ENCODE data around the gene NODAL.

NODAL gene

GRCh38 chr10:70432561-70433263 is 8.8 kb downstream of the NODAL start:
- H3K36me3 ChIP-seq (ENCODE audit: control insufficient read depth, insufficient read depth, low read length) = peaks cover 7% of the 10 kb centered on the region
- peaks cover 3% of the 10 kb centered on the region for H3K27me3 ChIP-seq (ENCODE audit: control insufficient read depth, insufficient read depth, low read length, poor library complexity, severe bottlenecking)
- no peaks in the 10 kb centered on the region for H3K9me3 ChIP-seq (ENCODE audit: control insufficient read depth, low read length)
- 92% methylated on average over 6 of the region's 6 CpGs for WGBS, 2 experiments
- no peak overlapping the region for H3K27ac ChIP-seq (ENCODE audit: insufficient read depth, low read depth, low read length, poor library complexity, severe bottlenecking)
- H3K4me3 ChIP-seq (ENCODE audit: insufficient read depth, low read depth, low read length) = no peak overlapping the region
- peaks cover 7% of the 10 kb centered on the region for H3K4me1 ChIP-seq (ENCODE audit: control insufficient read depth, insufficient read depth, low read length)

DNA sequence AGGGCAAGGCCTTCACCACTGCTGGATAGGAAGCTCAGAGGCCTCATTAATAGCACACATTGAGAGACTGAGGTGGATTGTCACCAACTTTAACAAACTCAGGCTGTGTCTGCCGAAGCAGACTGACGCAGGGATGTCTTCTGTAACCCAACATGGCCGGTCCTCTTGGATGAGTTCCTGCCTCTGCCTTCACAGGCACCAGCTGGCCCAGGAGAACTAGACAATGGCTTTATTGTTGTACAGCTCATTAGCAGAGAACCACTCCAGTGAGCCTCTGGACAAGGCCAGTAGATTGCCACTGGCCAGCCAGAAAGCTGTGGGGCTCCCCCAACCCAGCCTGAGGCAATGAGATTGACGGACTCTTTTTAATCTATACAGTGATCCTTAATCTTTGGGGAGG is 9.4 kb downstream of the NODAL start:
- 90 to 97% methylated on average over 4 of the region's 4 CpGs for WGBS, 2 experiments
- no peaks in the 10 kb centered on the region for H3K27me3 ChIP-seq (ENCODE audit: control insufficient read depth, insufficient read depth, low read length, poor library complexity, severe bottlenecking)
- peaks cover 13% of the 10 kb centered on the region for H3K36me3 ChIP-seq (ENCODE audit: control insufficient read depth, insufficient read depth, low read length)

DNA sequence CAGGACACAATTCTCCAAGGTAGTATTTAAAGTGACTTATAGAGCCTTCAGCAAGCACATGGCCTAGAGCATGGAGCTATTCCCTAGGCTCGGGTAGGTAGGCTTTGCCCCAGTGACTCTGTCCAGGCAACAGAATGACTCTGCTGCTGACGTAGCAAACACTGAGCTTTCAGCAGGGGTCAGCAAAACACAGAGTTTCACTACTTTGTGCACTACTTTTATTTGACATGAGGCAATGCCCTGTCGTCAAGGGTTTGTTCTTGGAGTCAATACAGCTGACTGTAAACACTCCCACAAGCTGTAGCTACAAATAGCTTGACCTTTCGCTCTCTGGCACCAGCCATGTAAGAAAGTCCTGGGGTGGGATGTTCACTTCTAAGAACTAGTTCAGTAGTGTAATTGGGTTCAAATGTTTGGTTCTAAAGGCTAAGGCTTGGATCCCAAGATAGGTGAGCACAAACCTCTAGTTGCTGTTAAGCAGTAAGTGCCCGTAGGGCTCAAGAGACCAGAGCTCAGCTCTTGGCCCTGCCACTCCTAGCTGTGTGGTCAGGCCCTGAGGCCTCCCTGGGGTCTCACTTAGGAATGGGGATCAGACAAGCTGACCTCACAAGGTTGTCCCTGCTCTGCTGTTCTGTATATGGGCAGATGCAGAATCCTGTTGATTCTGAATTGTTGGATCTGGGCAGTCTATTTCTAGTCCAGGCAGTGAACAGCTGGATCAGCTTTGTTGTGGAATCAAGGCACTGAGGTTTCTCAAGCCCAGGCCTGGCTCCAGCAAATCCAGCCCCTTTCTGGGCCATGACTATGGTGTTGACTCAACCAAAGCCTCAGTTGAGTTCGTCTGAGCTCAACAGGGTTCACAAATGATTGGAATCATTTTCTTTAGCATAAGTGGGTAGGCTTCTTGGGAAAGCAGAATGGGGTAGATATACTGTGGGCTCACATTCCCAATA is 10.7 kb downstream of the NODAL start:
- Histone ChIP-seq H3K4me1 (ENCODE audit: control insufficient read depth, insufficient read depth, low read length) (peaks cover 7% of the 10 kb centered on the region), H3K9me3 (ENCODE audit: control insufficient read depth, low read length) (no peaks in the 10 kb centered on the region), H3K36me3 (ENCODE audit: control insufficient read depth, insufficient read depth, low read length) (peaks cover 23% of the 10 kb centered on the region), H3K27me3 (ENCODE audit: control insufficient read depth, insufficient read depth, low read length, poor library complexity, severe bottlenecking) (no peaks in the 10 kb centered on the region), H3K4me3 (ENCODE audit: insufficient read depth, low read depth, low read length) (no peak overlapping the region), H3K27ac (ENCODE audit: insufficient read depth, low read depth, low read length, poor library complexity, severe bottlenecking) (peak overlapping the region; percentile 6)
- WGBS, 2 experiments = 83 to 86% methylated on average over 6 of the region's 6 CpGs

More for the DNA sequence above, 9.4 kb downstream of the NODAL start:
- Histone ChIP-seq H3K4me3 (ENCODE audit: insufficient read depth, low read depth, low read length) (no peak overlapping the region), H3K27ac (ENCODE audit: insufficient read depth, low read depth, low read length, poor library complexity, severe bottlenecking) (no peak overlapping the region), H3K9me3 (ENCODE audit: control insufficient read depth, low read length) (no peaks in the 10 kb centered on the region), H3K4me1 (ENCODE audit: control insufficient read depth, insufficient read depth, low read length) (peaks cover 7% of the 10 kb centered on the region)

DNA sequence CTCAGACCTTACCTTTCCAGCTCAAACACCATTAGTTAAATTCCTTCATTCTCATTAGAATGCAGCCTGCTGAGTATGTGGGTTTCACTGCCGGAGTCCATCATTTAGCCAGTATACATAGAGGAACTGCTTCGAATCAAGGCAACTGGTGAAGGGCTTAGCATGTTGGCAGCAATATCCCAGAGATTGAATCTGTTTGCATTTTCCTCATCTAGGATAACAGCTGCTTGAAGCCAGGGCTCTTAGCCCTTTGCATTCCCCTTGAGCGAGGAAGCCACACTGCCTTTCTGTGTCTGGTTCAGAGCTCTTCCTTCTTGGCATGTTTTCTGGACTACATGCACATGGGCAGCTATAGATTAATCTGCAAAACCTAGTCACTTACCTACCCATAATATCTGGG is 14.7 kb downstream of the NODAL start:
- no peaks in the 10 kb centered on the region for H3K9me3 ChIP-seq (ENCODE audit: control insufficient read depth, low read length)
- no peak overlapping the region for H3K27ac ChIP-seq (ENCODE audit: insufficient read depth, low read depth, low read length, poor library complexity, severe bottlenecking)
- no peak overlapping the region for H3K4me3 ChIP-seq (ENCODE audit: insufficient read depth, low read depth, low read length)
- H3K36me3 ChIP-seq (ENCODE audit: control insufficient read depth, insufficient read depth, low read length) = peaks cover 39% of the 10 kb centered on the region
- H3K27me3 ChIP-seq (ENCODE audit: control insufficient read depth, insufficient read depth, low read length, poor library complexity, severe bottlenecking) = no peaks in the 10 kb centered on the region
- peaks cover 7% of the 10 kb centered on the region for H3K4me1 ChIP-seq (ENCODE audit: control insufficient read depth, insufficient read depth, low read length)
- 90 to 91% methylated on average over 3 of the region's 3 CpGs for WGBS, 2 experiments

GRCh38 chr10:70425096-70425495 is 16.4 kb downstream of the NODAL start:
- WGBS, 2 experiments = 94 to 98% methylated on average over 3 of the region's 3 CpGs

GRCh38 chr10:70424320-70424719 is 17.2 kb downstream of the NODAL start:
- no peaks in the 10 kb centered on the region for H3K27me3 ChIP-seq (ENCODE audit: control insufficient read depth, insufficient read depth, low read length, poor library complexity, severe bottlenecking)
- 97% methylated on average over 3 of the region's 3 CpGs for WGBS, 2 experiments
- H3K4me1 ChIP-seq (ENCODE audit: control insufficient read depth, insufficient read depth, low read length) = no peaks in the 10 kb centered on the region
- H3K4me3 ChIP-seq (ENCODE audit: insufficient read depth, low read depth, low read length) = no peak overlapping the region
- no peaks in the 10 kb centered on the region for H3K9me3 ChIP-seq (ENCODE audit: control insufficient read depth, low read length)
- H3K27ac ChIP-seq (ENCODE audit: insufficient read depth, low read depth, low read length, poor library complexity, severe bottlenecking) = no peak overlapping the region
- H3K36me3 ChIP-seq (ENCODE audit: control insufficient read depth, insufficient read depth, low read length) = peaks cover 59% of the 10 kb centered on the region

More at GRCh38 chr10:70425096-70425495, 16.4 kb downstream of the NODAL start:
- no peak overlapping the region for H3K4me3 ChIP-seq (ENCODE audit: insufficient read depth, low read depth, low read length)
- H3K36me3 ChIP-seq (ENCODE audit: control insufficient read depth, insufficient read depth, low read length) = peaks cover 52% of the 10 kb centered on the region
- H3K27me3 ChIP-seq (ENCODE audit: control insufficient read depth, insufficient read depth, low read length, poor library complexity, severe bottlenecking) = no peaks in the 10 kb centered on the region
- H3K4me1 ChIP-seq (ENCODE audit: control insufficient read depth, insufficient read depth, low read length) = no peaks in the 10 kb centered on the region
- H3K9me3 ChIP-seq (ENCODE audit: control insufficient read depth, low read length) = no peaks in the 10 kb centered on the region
- H3K27ac ChIP-seq (ENCODE audit: insufficient read depth, low read depth, low read length, poor library complexity, severe bottlenecking) = no peak overlapping the region

- Histone ChIP-seq H3K4me3 (ENCODE audit: insufficient read depth, low read depth, low read length) (no peak overlapping the region), H3K27me3 (ENCODE audit: control insufficient read depth, insufficient read depth, low read length, poor library complexity, severe bottlenecking) (no peaks in the 10 kb centered on the region), H3K4me1 (ENCODE audit: control insufficient read depth, insufficient read depth, low read length) (no peaks in the 10 kb centered on the region), H3K36me3 (ENCODE audit: control insufficient read depth, insufficient read depth, low read length) (peaks cover 27% of the 10 kb centered on the region), H3K27ac (ENCODE audit: insufficient read depth, low read depth, low read length, poor library complexity, severe bottlenecking) (no peak overlapping the region), H3K9me3 (ENCODE audit: control insufficient read depth, low read length) (no peaks in the 10 kb centered on the region)
- 96 to 97% methylated on average over 3 of the region's 3 CpGs for WGBS, 2 experiments
Observed at GRCh38 chr10:70418713-70419112, 22.8 kb downstream of the NODAL start.

DNA sequence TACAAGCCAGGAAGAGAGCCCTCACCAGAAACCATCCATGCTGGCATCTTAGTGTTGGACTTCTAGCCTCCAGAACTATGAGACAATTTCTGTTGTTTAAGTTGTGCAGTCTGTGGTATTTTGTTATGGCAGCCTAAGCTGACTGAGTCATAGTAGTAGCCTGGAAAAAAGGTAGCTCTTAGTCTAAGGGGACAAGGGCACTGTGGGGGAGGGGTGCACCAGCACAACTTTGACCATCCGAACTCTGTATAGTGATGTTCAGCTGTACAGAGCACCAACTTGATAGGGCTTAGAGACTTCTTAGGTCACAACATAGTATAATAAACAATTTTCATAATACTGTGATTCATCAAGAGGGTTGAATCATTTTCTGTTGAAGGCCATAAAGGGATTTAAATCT is 23.3 kb downstream of the NODAL start:
- no peak overlapping the region for H3K4me3 ChIP-seq (ENCODE audit: insufficient read depth, low read depth, low read length)
- peaks cover 27% of the 10 kb centered on the region for H3K36me3 ChIP-seq (ENCODE audit: control insufficient read depth, insufficient read depth, low read length)
- no peaks in the 10 kb centered on the region for H3K27me3 ChIP-seq (ENCODE audit: control insufficient read depth, insufficient read depth, low read length, poor library complexity, severe bottlenecking)
- H3K27ac ChIP-seq (ENCODE audit: insufficient read depth, low read depth, low read length, poor library complexity, severe bottlenecking) = no peak overlapping the region
- no peaks in the 10 kb centered on the region for H3K9me3 ChIP-seq (ENCODE audit: control insufficient read depth, low read length)
- no peaks in the 10 kb centered on the region for H3K4me1 ChIP-seq (ENCODE audit: control insufficient read depth, insufficient read depth, low read length)
- 95% methylated on average over 1 of the region's 1 CpG; no CpG with 5 or more reads in 1 of the 2 experiments for WGBS, 2 experiments

- Histone ChIP-seq H3K4me1 (ENCODE audit: control insufficient read depth, insufficient read depth, low read length) (no peaks in the 10 kb centered on the region), H3K9me3 (ENCODE audit: control insufficient read depth, low read length) (no peaks in the 10 kb centered on the region), H3K27me3 (ENCODE audit: control insufficient read depth, insufficient read depth, low read length, poor library complexity, severe bottlenecking) (no peaks in the 10 kb centered on the region), H3K27ac (ENCODE audit: insufficient read depth, low read depth, low read length, poor library complexity, severe bottlenecking) (peak overlapping the region; percentile 26), H3K4me3 (ENCODE audit: insufficient read depth, low read depth, low read length) (no peak overlapping the region), H3K36me3 (ENCODE audit: control insufficient read depth, insufficient read depth, low read length) (peaks cover 25% of the 10 kb centered on the region)
- 100% methylated on average over 1 of the region's 1 CpG; no CpG with 5 or more reads in 1 of the 2 experiments for WGBS, 2 experiments
Observed at GRCh38 chr10:70417568-70417967, 23.9 kb downstream of the NODAL start.

DNA sequence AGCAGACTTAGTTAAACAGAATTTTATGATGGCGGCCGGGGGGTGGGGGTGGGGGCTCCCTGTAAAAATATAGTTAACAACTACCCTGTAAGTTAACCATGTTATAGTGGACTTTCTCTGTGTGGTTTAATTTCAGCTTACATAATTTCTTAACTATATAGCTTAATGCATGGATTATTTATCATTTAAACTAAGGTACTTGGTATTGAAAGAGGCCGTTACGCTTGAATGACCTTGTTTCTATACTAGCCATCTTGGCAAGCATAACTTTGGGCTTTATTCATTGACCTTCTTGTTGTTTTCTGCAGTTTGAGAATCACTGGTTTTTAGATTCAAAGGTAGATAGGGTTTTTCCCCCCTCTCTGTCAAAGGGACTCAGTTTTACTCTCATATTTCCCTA is 29.1 kb downstream of the NODAL start:
- Histone ChIP-seq H3K4me1 (ENCODE audit: control insufficient read depth, insufficient read depth, low read length) (no peaks in the 10 kb centered on the region), H3K9me3 (ENCODE audit: control insufficient read depth, low read length) (no peaks in the 10 kb centered on the region), H3K4me3 (ENCODE audit: insufficient read depth, low read depth, low read length) (no peak overlapping the region), H3K36me3 (ENCODE audit: control insufficient read depth, insufficient read depth, low read length) (no peaks in the 10 kb centered on the region), H3K27me3 (ENCODE audit: control insufficient read depth, insufficient read depth, low read length, poor library complexity, severe bottlenecking) (no peaks in the 10 kb centered on the region), H3K27ac (ENCODE audit: insufficient read depth, low read depth, low read length, poor library complexity, severe bottlenecking) (no peak overlapping the region)
- 94 to 95% methylated on average over 2 of the region's 4 CpGs for WGBS, 2 experiments
